PC-9 (cell line): ENCODE results near the gene SLC9A4. TPM values are rescaled to one million over a fixed set of nuclear protein-coding genes. Genes with fewer than 3 reads are reported as not detected.

Experiments
- BruUV-seq: library from RNA; stranded (reverse); fragments of 400-500 nt; replicated peaks from 2 replicates; lab custom pipeline; 2021; lab: Mats Ljungman, UMichigan
- CTCF ChIA-PET: fragments of 300-600 bp; sonication (Branson Sonifier 250); formaldehyde crosslinking; loops from one replicate; lab custom pipeline; 2022; ENCODE audit warnings: antibody characterized with exemption; lab: Charles Lee
- POLR2A ChIA-PET: fragments of 300-600 bp; sonication (Branson Sonifier 250); formaldehyde crosslinking; loops from one replicate; lab custom pipeline; 2022; ENCODE audit warnings: antibody characterized with exemption; ENCODE audit not compliant: unreplicated experiment; lab: Charles Lee
- DNase-seq, 2 experiments: peaks; one replicate each; pipeline versions ENCODE4 v3.0.0 to v3.0.0-alpha.2; 2015 to 2022; ENCODE audit warnings: mixed read lengths in 1 of 2
- H2AFZ ChIP-seq: fragments of 200-600 bp; sonication (generic); 2 replicates; pipeline ENCODE4 v1.8.1; 2017; ENCODE audit warnings: antibody characterized with exemption
- H3F3A ChIP-seq: fragments of 200-600 bp; sonication (generic); 2 replicates; pipeline ENCODE4 v1.8.1; 2017; ENCODE audit warnings: antibody characterized with exemption, mild to moderate bottlenecking, low read depth; ENCODE audit not compliant: insufficient read depth
- H3K27ac ChIP-seq: fragments of 200-600 bp; sonication (generic); 2 replicates; pipeline ENCODE4 v1.6.1; 2016; ENCODE audit warnings: mixed run types
- H3K27me3 ChIP-seq: fragments of 200-600 bp; sonication (generic); 2 replicates; pipeline ENCODE4 v1.6.1; 2016; ENCODE audit warnings: low read depth, mixed run types; ENCODE audit not compliant: insufficient read depth
- H3K36me3 ChIP-seq: fragments of 200-600 bp; sonication (generic); 2 replicates; pipeline ENCODE4 v1.6.1; 2016; ENCODE audit warnings: low read depth, mixed run types
- H3K4me1 ChIP-seq: fragments of 200-600 bp; sonication (generic); replicated peaks from 2 replicates; pipeline ENCODE4 v1.6.1; 2016; ENCODE audit warnings: mixed run types; ENCODE audit not compliant: insufficient read depth
- H3K4me2 ChIP-seq: fragments of 200-600 bp; sonication (generic); 2 replicates; pipeline ENCODE4 v1.6.1; 2017; ENCODE audit warnings: mixed run types
- H3K4me3 ChIP-seq: fragments of 200-600 bp; sonication (generic); 2 replicates; pipeline ENCODE4 v1.6.1; 2016; ENCODE audit warnings: mixed run types
- H3K79me2 ChIP-seq: fragments of 200-600 bp; sonication (generic); 2 replicates; pipeline ENCODE4 v1.6.1; 2017; ENCODE audit warnings: low read depth, mixed run types
- H3K9me2 ChIP-seq: fragments of 200-600 bp; sonication (generic); 2 replicates; pipeline ENCODE4 v1.8.1; 2017; ENCODE audit warnings: mild to moderate bottlenecking; ENCODE audit not compliant: insufficient read depth
- H3K9me3 ChIP-seq: fragments of 200-600 bp; sonication (generic); 2 replicates; pipeline ENCODE4 v1.8.1; 2016; ENCODE audit warnings: low read depth; ENCODE audit not compliant: insufficient read depth
- H4K20me1 ChIP-seq: fragments of 200-600 bp; sonication (generic); 2 replicates; pipeline ENCODE4 v1.8.1; 2017; ENCODE audit not compliant: insufficient read depth
- CTCF ChIP-seq: fragments of 200-600 bp; sonication (generic); conservative IDR thresholded peaks from 2 replicates; pipeline ENCODE4 v1.6.1; 2017; ENCODE audit warnings: mixed run types, antibody characterized with exemption, mild to moderate bottlenecking, moderate library complexity
- EZH2 ChIP-seq: fragments of 200-600 bp; sonication (generic); IDR thresholded peaks from 2 replicates; pipeline ENCODE4 v1.8.0; 2017; ENCODE audit warnings: antibody characterized with exemption, low read depth
- intact Hi-C: fragments of 100-400 bp; cut with micrococcal nuclease; formaldehyde crosslinking; loops from one replicate; pipeline ENCODE4 v1.10.0; 2022; ENCODE audit not compliant: unreplicated experiment
- total RNA-seq: library from RNA; stranded (reverse); gene quantifications from 2 replicates; pipeline ENCODE4 v1.2.3, GENCODE V29; 2021

The SLC9A4 gene
- total RNA-seq, 1 experiment from 2014 or later: 0.85 TPM

GRCh38 chr2:102425441-102426132 lies 47.4 kb upstream of the SLC9A4 start:
- no peak for DNase-seq
- Histone ChIP-seq H3K79me2 (no peaks in the 10 kb centered on the region), H3K4me3 (no peak overlapping the region), H3K9me2 (no peaks in the 10 kb centered on the region), H4K20me1 (no peaks in the 10 kb centered on the region), H3K27ac (no peak overlapping the region), H3K27me3 (no peaks in the 10 kb centered on the region), H3F3A (no peaks in the 10 kb centered on the region), H3K9me3 (no peaks in the 10 kb centered on the region), H3K36me3 (no peaks in the 10 kb centered on the region), H3K4me2 (no peak overlapping the region), H2AFZ (no peak overlapping the region), H3K4me1 (no peaks in the 10 kb centered on the region)
- ChIA-PET CTCF (no interaction called here), POLR2A (no interaction called here)
- BruUV-seq: no TSS peak
- no peak for TF ChIP-seq EZH2
- no peak for TF ChIP-seq CTCF
- intact Hi-C loops: no loop called here

DNA sequence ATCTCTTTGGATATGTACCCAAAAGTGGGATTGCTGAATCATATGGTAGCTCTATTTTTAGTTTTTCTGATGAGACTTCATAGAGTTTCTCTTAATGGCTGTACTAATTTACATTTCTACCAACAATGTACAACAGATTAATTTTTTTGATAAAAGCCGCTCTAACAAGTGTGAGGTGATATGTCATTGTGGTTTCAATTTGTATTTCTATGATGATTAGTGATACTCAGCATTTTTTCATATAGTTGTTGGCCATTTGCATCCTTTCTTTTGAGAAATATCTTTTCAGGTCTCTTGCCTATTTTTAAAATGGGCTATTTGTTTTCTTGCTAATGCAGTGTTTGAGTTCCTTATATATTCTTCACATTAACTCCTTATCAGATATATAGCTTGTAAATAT lies 45.8 kb upstream of the SLC9A4 start:
- no peaks in the 10 kb centered on the region for H4K20me1 ChIP-seq
- CTCF ChIA-PET: no interaction called here
- no TSS peak for BruUV-seq
- no peaks in the 10 kb centered on the region for H3K4me1 ChIP-seq
- no peaks in the 10 kb centered on the region for H3K9me2 ChIP-seq
- intact Hi-C loops: no loop called here
- no peaks in the 10 kb centered on the region for H3K27me3 ChIP-seq
- no peak overlapping the region for H3K4me3 ChIP-seq
- no peaks in the 10 kb centered on the region for H3F3A ChIP-seq
- H3K27ac ChIP-seq: no peak overlapping the region
- H3K9me3 ChIP-seq: no peaks in the 10 kb centered on the region
- no peaks in the 10 kb centered on the region for H3K79me2 ChIP-seq
- DNase-seq: no peak
- POLR2A ChIA-PET: no interaction called here
- H3K36me3 ChIP-seq: no peaks in the 10 kb centered on the region
- no peak overlapping the region for H3K4me2 ChIP-seq
- TF ChIP-seq CTCF (no peak), EZH2 (no peak)
- no peak overlapping the region for H2AFZ ChIP-seq

DNA sequence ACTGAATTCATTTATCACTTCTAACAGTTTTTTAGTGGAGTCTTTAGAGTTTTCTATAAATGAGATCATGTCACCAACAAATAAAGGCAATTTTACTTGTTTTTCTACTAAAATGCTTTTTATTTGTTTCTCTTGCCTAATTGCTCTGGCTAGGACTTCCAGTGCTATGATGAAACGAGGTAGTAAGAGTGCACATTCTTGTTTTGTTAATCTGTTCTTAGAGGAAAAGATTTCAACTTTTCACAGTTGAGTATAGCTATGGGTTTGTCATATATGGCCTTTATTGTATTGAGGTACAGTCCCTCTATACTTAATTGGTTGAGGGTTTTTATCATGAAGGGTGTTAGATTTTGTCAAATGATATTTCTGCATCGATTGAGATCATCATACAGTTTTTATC lies 44.5 kb upstream of the SLC9A4 start:
- H3K4me3 ChIP-seq: no peak overlapping the region
- ChIA-PET POLR2A (no interaction called here), CTCF (no interaction called here)
- no peaks in the 10 kb centered on the region for H4K20me1 ChIP-seq
- no peak overlapping the region for H2AFZ ChIP-seq
- no peaks in the 10 kb centered on the region for H3K4me1 ChIP-seq
- H3K79me2 ChIP-seq: no peaks in the 10 kb centered on the region
- no peaks in the 10 kb centered on the region for H3K27me3 ChIP-seq
- H3F3A ChIP-seq: no peaks in the 10 kb centered on the region
- no peak for DNase-seq
- TF ChIP-seq EZH2: no peak
- no peak for TF ChIP-seq CTCF
- H3K36me3 ChIP-seq: no peaks in the 10 kb centered on the region
- intact Hi-C loops: no loop called here
- H3K9me3 ChIP-seq: no peaks in the 10 kb centered on the region
- H3K9me2 ChIP-seq: no peaks in the 10 kb centered on the region
- no TSS peak for BruUV-seq
- H3K27ac ChIP-seq: no peak overlapping the region
- no peak overlapping the region for H3K4me2 ChIP-seq
